ENCODE measurements around the gene PAPPA2. TPM values are rescaled to one million over a fixed set of nuclear protein-coding genes. Genes with fewer than 3 reads are reported as not detected.

Gene PAPPA2
- total and polyA plus RNA-seq, 10 of the 15 experiments (the other 5 are each of a cell fraction or from before 2014, with no cell fraction given): under 0.01 to 0.06 (median 0.03) TPM; not detected in 7

DNA sequence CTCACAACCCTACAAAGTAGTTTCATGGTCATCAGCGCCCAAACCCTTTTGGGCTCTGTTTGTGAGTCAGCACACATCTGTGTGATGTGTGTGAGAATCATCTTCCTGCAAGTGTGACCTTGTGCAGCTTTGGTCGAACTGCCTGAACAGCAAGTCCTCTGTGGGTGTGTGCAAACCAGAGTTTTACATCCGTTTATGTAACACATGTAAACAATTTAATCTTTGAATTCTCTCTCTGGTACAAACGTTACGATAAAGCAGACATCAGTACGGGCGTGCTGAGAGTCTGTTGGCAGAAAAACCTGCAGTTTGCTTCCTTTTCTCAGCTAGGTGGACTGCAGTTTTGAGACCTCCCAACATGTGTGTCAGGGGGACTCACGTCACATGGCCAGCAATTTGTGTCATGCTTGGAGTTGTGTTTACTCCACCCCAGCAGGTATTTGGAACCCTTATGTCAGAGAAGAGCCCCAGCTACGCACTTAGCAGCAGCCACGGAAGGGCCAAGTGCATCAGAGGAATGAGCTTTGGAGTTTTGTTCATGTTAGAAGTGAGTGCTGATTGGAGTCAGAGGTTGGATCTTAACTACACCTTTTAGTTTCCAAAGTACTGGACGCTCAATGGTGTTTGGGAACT is 230.8 kb downstream of the PAPPA2 start (continued):
- TF ChIP-seq, protein P1, sequence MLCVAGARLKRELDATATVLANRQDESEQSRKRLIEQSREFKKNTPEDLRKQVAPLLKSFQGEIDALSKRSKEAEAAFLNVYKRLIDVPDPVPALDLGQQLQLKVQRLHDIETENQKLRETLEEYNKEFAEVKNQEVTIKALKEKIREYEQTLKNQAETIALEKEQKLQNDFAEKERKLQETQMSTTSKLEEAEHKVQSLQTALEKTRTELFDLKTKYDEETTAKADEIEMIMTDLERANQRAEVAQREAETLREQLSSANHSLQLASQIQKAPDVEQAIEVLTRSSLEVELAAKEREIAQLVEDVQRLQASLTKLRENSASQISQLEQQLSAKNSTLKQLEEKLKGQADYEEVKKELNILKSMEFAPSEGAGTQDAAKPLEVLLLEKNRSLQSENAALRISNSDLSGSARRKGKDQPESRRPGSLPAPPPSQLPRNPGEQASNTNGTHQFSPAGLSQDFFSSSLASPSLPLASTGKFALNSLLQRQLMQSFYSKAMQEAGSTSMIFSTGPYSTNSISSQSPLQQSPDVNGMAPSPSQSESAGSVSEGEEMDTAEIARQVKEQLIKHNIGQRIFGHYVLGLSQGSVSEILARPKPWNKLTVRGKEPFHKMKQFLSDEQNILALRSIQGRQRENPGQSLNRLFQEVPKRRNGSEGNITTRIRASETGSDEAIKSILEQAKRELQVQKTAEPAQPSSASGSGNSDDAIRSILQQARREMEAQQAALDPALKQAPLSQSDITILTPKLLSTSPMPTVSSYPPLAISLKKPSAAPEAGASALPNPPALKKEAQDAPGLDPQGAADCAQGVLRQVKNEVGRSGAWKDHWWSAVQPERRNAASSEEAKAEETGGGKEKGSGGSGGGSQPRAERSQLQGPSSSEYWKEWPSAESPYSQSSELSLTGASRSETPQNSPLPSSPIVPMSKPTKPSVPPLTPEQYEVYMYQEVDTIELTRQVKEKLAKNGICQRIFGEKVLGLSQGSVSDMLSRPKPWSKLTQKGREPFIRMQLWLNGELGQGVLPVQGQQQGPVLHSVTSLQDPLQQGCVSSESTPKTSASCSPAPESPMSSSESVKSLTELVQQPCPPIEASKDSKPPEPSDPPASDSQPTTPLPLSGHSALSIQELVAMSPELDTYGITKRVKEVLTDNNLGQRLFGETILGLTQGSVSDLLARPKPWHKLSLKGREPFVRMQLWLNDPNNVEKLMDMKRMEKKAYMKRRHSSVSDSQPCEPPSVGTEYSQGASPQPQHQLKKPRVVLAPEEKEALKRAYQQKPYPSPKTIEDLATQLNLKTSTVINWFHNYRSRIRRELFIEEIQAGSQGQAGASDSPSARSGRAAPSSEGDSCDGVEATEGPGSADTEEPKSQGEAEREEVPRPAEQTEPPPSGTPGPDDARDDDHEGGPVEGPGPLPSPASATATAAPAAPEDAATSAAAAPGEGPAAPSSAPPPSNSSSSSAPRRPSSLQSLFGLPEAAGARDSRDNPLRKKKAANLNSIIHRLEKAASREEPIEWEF (IDR thresholded peaks at IDR 0.05; ENCODE audit: insufficient replicate concordance, low read depth, low read length): no peak

- Histone ChIP-seq H3K27me3 (replicated peaks in 1 of 2; ENCODE audit: control insufficient read depth in 2 of 2, insufficient read depth in 2 of 2, low read length in 1 of 2) (no peaks in the 10 kb centered on the region), H3K27ac (ENCODE audit: control insufficient read depth, insufficient read depth) (no peak overlapping the region), H3K36me3 (ENCODE audit: control insufficient read depth in 2 of 2, insufficient read depth in 2 of 2, low read length in 1 of 2) (no peaks in the 10 kb centered on the region), H3K4me2 (ENCODE audit: control insufficient read depth, insufficient read depth) (no peak overlapping the region), H3K4me3 (no peak overlapping the region), H3K4me1 (ENCODE audit: control insufficient read depth, insufficient read depth, low read length) (no peaks in the 10 kb centered on the region), H3K9me3 (replicated peaks; ENCODE audit: control insufficient read depth, insufficient read depth, low read length) (no peaks in the 10 kb centered on the region), H4K20me1 (ENCODE audit: control insufficient read depth, insufficient read depth) (no peaks in the 10 kb centered on the region), H2AFZ (ENCODE audit: control insufficient read depth, low read depth, low read length) (no peak overlapping the region), H3K9ac (ENCODE audit: control insufficient read depth, insufficient read depth, low read length) (no peak overlapping the region), H3K79me2 (ENCODE audit: control insufficient read depth, insufficient read depth, low read length) (no peaks in the 10 kb centered on the region)
- BruUV-seq (replicated peaks): no TSS peak
- WGBS (ENCODE audit: insufficient coverage, insufficient replicate concordance, low lambda C conversion rate, missing lambda C conversion rate): 30% methylated on average over 2 of the region's 2 CpGs
- ChIA-PET CTCF (interaction anchor here (0.8 to 1.8 kb wide), 3 partner anchors 13 to 135 kb away, joined by 3 to 6 read pairs (median 3); no protein-coding TSS in a partner anchor), RAD21 (ENCODE audit: unreplicated experiment) (no interaction called here), SMC1A (ENCODE audit: uncharacterized antibody, unreplicated experiment) (interaction anchor here (0.8 to 1.7 kb wide), 2 partner anchors 12 to 136 kb away, joined by 3 to 5 read pairs; no protein-coding TSS in a partner anchor), POLR2A (no interaction called here)
- intact Hi-C loops (cut with micrococcal nuclease; ENCODE audit: unreplicated experiment) (loop anchor here (5.0 kb wide), 1 partner anchor 188 kb away; no protein-coding TSS in a partner anchor), in situ Hi-C loops (cut with MboI) (no loop called here)
- ATAC-seq (no peak), DNase-seq (ENCODE audit: low read depth, low spot score) (no peak), FAIRE-seq (no peak)
- TF ChIP-seq CHD2 (IDR thresholded peaks at IDR 0.05; ENCODE audit: borderline replicate concordance, low read depth, low read length): no peak
- TF ChIP-seq, protein P2, sequence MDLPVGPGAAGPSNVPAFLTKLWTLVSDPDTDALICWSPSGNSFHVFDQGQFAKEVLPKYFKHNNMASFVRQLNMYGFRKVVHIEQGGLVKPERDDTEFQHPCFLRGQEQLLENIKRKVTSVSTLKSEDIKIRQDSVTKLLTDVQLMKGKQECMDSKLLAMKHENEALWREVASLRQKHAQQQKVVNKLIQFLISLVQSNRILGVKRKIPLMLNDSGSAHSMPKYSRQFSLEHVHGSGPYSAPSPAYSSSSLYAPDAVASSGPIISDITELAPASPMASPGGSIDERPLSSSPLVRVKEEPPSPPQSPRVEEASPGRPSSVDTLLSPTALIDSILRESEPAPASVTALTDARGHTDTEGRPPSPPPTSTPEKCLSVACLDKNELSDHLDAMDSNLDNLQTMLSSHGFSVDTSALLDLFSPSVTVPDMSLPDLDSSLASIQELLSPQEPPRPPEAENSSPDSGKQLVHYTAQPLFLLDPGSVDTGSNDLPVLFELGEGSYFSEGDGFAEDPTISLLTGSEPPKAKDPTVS (IDR thresholded peaks at IDR 0.05; ENCODE audit: low read depth, low read length): no peak
These were observed 231.7 kb downstream of the PAPPA2 start for GRCh38 chr1:176694713-176695112.
